Nephron (organoid): Measurements from ENCODE around the gene BABAM1.

Source experiments
- H3K27ac Mint-ChIP-seq, 3 experiments: 2 replicates each; pipeline ENCODE4 v1.8.0; 2020; ENCODE audit warnings: mixed read lengths in 3 of 3, mild to moderate bottlenecking in 2 of 3, moderate library complexity in 1 of 3
- H3K27me3 Mint-ChIP-seq: 2 replicates; pipeline ENCODE4 v1.8.0; 2021; ENCODE audit warnings: low read depth, mild to moderate bottlenecking, moderate library complexity, mixed read lengths
- H3K36me3 Mint-ChIP-seq: 2 replicates; pipeline ENCODE4 v1.8.0; 2020; ENCODE audit warnings: low read depth, mixed read lengths
- H3K4me1 Mint-ChIP-seq: 2 replicates; pipeline ENCODE4 v1.8.0; 2020; ENCODE audit warnings: mixed read lengths
- H3K4me3 Mint-ChIP-seq, 3 experiments: 2 replicates each; pipeline ENCODE4 v1.8.0; 2020; ENCODE audit warnings: mild to moderate bottlenecking in 3 of 3, mixed read lengths in 3 of 3, moderate library complexity in 2 of 3
- H3K9me3 Mint-ChIP-seq: 2 replicates; pipeline ENCODE4 v1.8.0; 2020; ENCODE audit warnings: mixed read lengths
- TF ChIP-seq, protein P1 (sequence below), 3 experiments: fragments of 200-600 bp; sonication (generic); IDR thresholded peaks; one replicate each; pipeline ENCODE4 v1.5.0; 2021; ENCODE audit warnings: antibody characterized with exemption in 3 of 3; ENCODE audit not compliant: unreplicated experiment in 3 of 3

Gene BABAM1

DNA sequence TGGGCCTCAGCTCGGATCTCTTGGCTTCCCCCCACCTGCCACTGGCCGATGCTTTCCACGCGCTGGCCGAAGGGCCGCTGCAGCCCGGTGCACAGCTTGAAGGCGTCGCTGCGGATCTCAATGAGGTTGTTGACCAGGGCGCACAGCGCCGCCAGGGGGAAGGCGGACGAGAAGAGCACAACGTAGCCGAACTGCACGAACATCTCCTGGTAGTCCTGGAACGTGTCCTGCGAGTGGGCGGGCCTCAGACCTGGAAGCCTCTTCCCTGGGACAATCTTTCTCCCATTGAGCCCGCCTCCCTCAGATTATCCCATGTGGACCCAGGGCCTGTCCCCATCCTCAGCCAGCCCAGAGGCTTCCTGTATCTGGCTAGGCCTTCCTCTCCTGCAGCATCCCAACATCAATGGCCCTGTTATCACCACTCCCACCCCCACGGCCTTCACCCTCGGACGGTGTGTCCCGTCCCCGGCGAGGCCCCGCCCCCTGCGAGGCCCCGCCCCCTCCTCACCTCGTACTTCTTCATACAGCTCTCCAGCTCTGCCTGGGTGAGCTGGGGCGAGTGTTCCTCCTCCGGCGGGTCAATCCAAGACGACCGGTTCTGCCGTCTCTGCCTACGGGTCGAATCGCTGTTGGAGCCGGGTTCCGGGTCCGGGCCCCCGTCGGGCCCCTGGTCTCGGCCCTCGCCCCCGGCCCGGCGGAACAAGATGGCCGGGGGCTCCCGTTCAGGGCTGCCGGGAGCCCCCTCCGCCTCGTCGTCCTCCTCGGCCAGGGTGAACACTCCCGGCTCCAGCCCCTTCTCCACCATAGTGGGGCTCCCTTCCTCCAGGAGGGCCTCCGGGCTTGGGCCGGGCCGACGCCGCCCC lies 60.6 kb downstream of the BABAM1 start:
- peaks cover 4% of the 10 kb centered on the region for H3K4me1 Mint-ChIP-seq
- TF ChIP-seq, protein P1, sequence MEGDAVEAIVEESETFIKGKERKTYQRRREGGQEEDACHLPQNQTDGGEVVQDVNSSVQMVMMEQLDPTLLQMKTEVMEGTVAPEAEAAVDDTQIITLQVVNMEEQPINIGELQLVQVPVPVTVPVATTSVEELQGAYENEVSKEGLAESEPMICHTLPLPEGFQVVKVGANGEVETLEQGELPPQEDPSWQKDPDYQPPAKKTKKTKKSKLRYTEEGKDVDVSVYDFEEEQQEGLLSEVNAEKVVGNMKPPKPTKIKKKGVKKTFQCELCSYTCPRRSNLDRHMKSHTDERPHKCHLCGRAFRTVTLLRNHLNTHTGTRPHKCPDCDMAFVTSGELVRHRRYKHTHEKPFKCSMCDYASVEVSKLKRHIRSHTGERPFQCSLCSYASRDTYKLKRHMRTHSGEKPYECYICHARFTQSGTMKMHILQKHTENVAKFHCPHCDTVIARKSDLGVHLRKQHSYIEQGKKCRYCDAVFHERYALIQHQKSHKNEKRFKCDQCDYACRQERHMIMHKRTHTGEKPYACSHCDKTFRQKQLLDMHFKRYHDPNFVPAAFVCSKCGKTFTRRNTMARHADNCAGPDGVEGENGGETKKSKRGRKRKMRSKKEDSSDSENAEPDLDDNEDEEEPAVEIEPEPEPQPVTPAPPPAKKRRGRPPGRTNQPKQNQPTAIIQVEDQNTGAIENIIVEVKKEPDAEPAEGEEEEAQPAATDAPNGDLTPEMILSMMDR (IDR thresholded peaks at IDR 0.05; ENCODE audit: unreplicated experiment in 3 of 3): peak; percentile 44 to 58 (median 55)

More for the DNA sequence above, 60.6 kb downstream of the BABAM1 start:
- H3K27me3 Mint-ChIP-seq: peaks cover 27% of the 10 kb centered on the region
- peaks cover 15% of the 10 kb centered on the region for H3K36me3 Mint-ChIP-seq
- peak overlapping the region; percentile 87 to 89 (median 88) for H3K4me3 Mint-ChIP-seq
- H3K9me3 Mint-ChIP-seq: no peaks in the 10 kb centered on the region
- peak overlapping the region; percentile 71 to 81 (median 77) for H3K27ac Mint-ChIP-seq
